BLaER1 treated with 17β-estradiol and CSF1 and Interleukin-3, amounts not matched to agents 10 nM and 100 nM (cell line): ENCODE measurements around the gene DNPEP.

Experiments used
- H3K27ac ChIP-seq, 11 experiments: shearing (Covaris generic); formaldehyde crosslinking; 2 replicates each; pipeline ENCODE4 v1.8.1; 2022
- H3K27me3 ChIP-seq, 11 experiments: shearing (Covaris generic); formaldehyde crosslinking; 2 replicates each; pipeline ENCODE4 v1.8.1; 2022
- H3K36me3 ChIP-seq, 11 experiments: shearing (Covaris generic); formaldehyde crosslinking; 2 replicates each; pipeline ENCODE4 v1.8.1; 2022
- H3K4me1 ChIP-seq, 10 experiments: shearing (Covaris generic); formaldehyde crosslinking; 2 replicates each; pipeline ENCODE4 v1.8.1; 2022
- H3K4me2 ChIP-seq, 11 experiments: shearing (Covaris generic); formaldehyde crosslinking; 2 replicates each; pipeline ENCODE4 v1.8.1; 2022
- H3K4me3 ChIP-seq, 10 experiments: shearing (Covaris generic); formaldehyde crosslinking; 2 replicates each; pipeline ENCODE4 v1.8.1; 2022
- H3K9ac ChIP-seq, 11 experiments: shearing (Covaris generic); formaldehyde crosslinking; 2 replicates each; pipeline ENCODE4 v1.8.1; 2022
- H3K9me3 ChIP-seq, 11 experiments: shearing (Covaris generic); formaldehyde crosslinking; replicated peaks in 1 of 11; 2 replicates each; pipeline ENCODE4 v1.8.1; 2022
- H4K20me1 ChIP-seq, 11 experiments: shearing (Covaris generic); formaldehyde crosslinking; 2 replicates each; pipeline ENCODE4 v1.8.1; 2022
- Cebpa-rat ChIP-seq, 11 experiments: shearing (Covaris generic); IDR thresholded peaks; 2 replicates each; pipeline ENCODE4 v1.8.1; 2022

The DNPEP gene

GRCh38 chr2:219387306-219388120 is at the start of gene DNPEP:
Gene DNPEP, minus strand, starts transcription at chr2:219387912. Its CDS starts 118 bp downstream, at chr2:219387794.
- Histone ChIP-seq H3K36me3 (peaks cover 40 to 44% (median 41%) of the 10 kb centered on the region in 11 experiments), H3K9me3 (peaks cover 0 to 11% (median 8%) of the 10 kb centered on the region in 11 experiments; a peak in 7 of 22 replicates), H4K20me1 (peaks cover 0 to 48% (median 36%) of the 10 kb centered on the region in 11 experiments; a peak in 15 of 22 replicates), H3K4me3 (peak within 1 kb of the TSS; percentile 76 to 90 (median 85)), H3K9ac (peak within 1 kb of the TSS; percentile 83 to 96 (median 91)), H3K4me2 (peak within 1 kb of the TSS; percentile 90 to 100 (median 95)), H3K27ac (peak within 1 kb of the TSS; percentile 77 to 95 (median 90)), H3K4me1 (peaks cover 16 to 32% (median 20%) of the 10 kb centered on the region in 10 experiments), H3K27me3 (no peaks in the 10 kb centered on the region)
- no peak for TF ChIP-seq Cebpa-rat (IDR thresholded peaks at IDR 0.05)

- Histone ChIP-seq H3K4me3 (no peak overlapping the region), H3K27me3 (peaks cover 30 to 45% (median 34%) of the 10 kb centered on the region in 11 experiments), H3K36me3 (no peaks in the 10 kb centered on the region), H3K27ac (no peak overlapping the region), H3K9me3 (no peaks in the 10 kb centered on the region), H3K4me2 (peak overlapping the region in 7 of 11 experiments; percentile 10 to 66 (median 52); a peak in 10 of 22 replicates), H3K9ac (no peak overlapping the region), H4K20me1 (peaks cover 0 to 14% (median 0%) of the 10 kb centered on the region in 11 experiments; a peak in 3 of 22 replicates), H3K4me1 (peaks cover 0 to 21% (median 13%) of the 10 kb centered on the region in 10 experiments; a peak in 15 of 20 replicates)
- TF ChIP-seq Cebpa-rat (IDR thresholded peaks at IDR 0.05) = no peak
Measured at GRCh38 chr2:219437141-219437540, 49.4 kb upstream of the DNPEP start.

- H3K36me3 ChIP-seq = no peaks in the 10 kb centered on the region
- peaks cover 0 to 14% (median 0%) of the 10 kb centered on the region in 11 experiments; a peak in 3 of 22 replicates for H4K20me1 ChIP-seq
- no peak overlapping the region for H3K27ac ChIP-seq
Measured at GRCh38 chr2:219436491-219436890, 48.8 kb upstream of the DNPEP start.

GRCh38 chr2:219435701-219436100 is 48.0 kb upstream of the DNPEP start:
- Histone ChIP-seq H3K4me2 (0 out of 22 replicates have a peak overlapping the region, but pooled peaks of 1 of the 11 experiments have one; percentile 66), H4K20me1 (peaks cover 0 to 14% (median 0%) of the 10 kb centered on the region in 11 experiments; a peak in 3 of 22 replicates), H3K4me3 (no peak overlapping the region), H3K4me1 (peaks cover 0 to 19% (median 10%) of the 10 kb centered on the region in 10 experiments; a peak in 13 of 20 replicates), H3K9me3 (no peaks in the 10 kb centered on the region), H3K36me3 (no peaks in the 10 kb centered on the region), H3K27ac (no peak overlapping the region), H3K9ac (no peak overlapping the region), H3K27me3 (peaks cover 28 to 45% (median 32%) of the 10 kb centered on the region in 11 experiments)
- TF ChIP-seq Cebpa-rat (IDR thresholded peaks at IDR 0.05) = no peak

More at GRCh38 chr2:219436491-219436890, 48.8 kb upstream of the DNPEP start:
- no peaks in the 10 kb centered on the region for H3K9me3 ChIP-seq
- peaks cover 30 to 45% (median 34%) of the 10 kb centered on the region in 11 experiments for H3K27me3 ChIP-seq
- peak overlapping the region in 8 of 11 experiments; percentile 10 to 66 (median 48); a peak in 13 of 22 replicates for H3K4me2 ChIP-seq
- H3K4me1 ChIP-seq = peaks cover 0 to 20% (median 11%) of the 10 kb centered on the region in 10 experiments; a peak in 15 of 20 replicates
- H3K9ac ChIP-seq = no peak overlapping the region
- no peak for TF ChIP-seq Cebpa-rat (IDR thresholded peaks at IDR 0.05)
- H3K4me3 ChIP-seq = no peak overlapping the region

- Histone ChIP-seq H3K4me2 (no peak within 1 kb of the TSS), H3K36me3 (no peaks in the 10 kb centered on the region), H3K4me3 (no peak within 1 kb of the TSS), H3K27ac (no peak within 1 kb of the TSS), H3K9me3 (no peaks in the 10 kb centered on the region), H4K20me1 (peaks cover 0 to 14% (median 0%) of the 10 kb centered on the region in 11 experiments; a peak in 3 of 22 replicates), H3K9ac (no peak within 1 kb of the TSS), H3K27me3 (peaks cover 28 to 45% (median 32%) of the 10 kb centered on the region in 11 experiments), H3K4me1 (peaks cover 0 to 19% (median 10%) of the 10 kb centered on the region in 10 experiments; a peak in 13 of 20 replicates)
- no peak for TF ChIP-seq Cebpa-rat (IDR thresholded peaks at IDR 0.05)
Measured at GRCh38 chr2:219434718-219435525, 47.2 kb upstream of the DNPEP start, which contains the start of gene SPEG. Gene SPEG, plus strand, starts transcription at chr2:219434843. Its CDS starts 135 bp downstream, at chr2:219434978.

DNA sequence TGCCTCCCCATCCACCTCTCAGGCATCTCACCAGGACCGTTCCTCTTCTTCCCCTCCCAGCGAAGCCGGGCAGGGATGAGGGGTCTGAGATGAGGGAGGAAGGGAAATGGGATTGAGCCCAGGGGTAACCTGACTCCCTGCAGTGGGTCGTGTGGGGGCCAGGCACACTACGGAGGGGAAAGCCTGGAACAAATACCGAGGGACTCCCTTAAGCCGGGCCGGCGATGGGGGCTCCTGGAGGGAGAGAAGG is 46.7 kb upstream of the DNPEP start:
- Histone ChIP-seq H3K36me3 (no peaks in the 10 kb centered on the region), H4K20me1 (peaks cover 0 to 14% (median 0%) of the 10 kb centered on the region in 11 experiments; a peak in 3 of 22 replicates), H3K4me3 (no peak overlapping the region), H3K27ac (no peak overlapping the region), H3K9me3 (no peaks in the 10 kb centered on the region), H3K27me3 (peaks cover 28 to 45% (median 32%) of the 10 kb centered on the region in 11 experiments), H3K4me2 (no peak overlapping the region), H3K9ac (no peak overlapping the region), H3K4me1 (peaks cover 0 to 19% (median 10%) of the 10 kb centered on the region in 10 experiments; a peak in 13 of 20 replicates)
- TF ChIP-seq Cebpa-rat (IDR thresholded peaks at IDR 0.05) = no peak

- Histone ChIP-seq H3K9ac (no peak overlapping the region), H3K4me2 (no peak overlapping the region)
- TF ChIP-seq Cebpa-rat (IDR thresholded peaks at IDR 0.05) = no peak
Measured at GRCh38 chr2:219433666-219434467, 46.2 kb upstream of the DNPEP start.

More at GRCh38 chr2:219433666-219434467, 46.2 kb upstream of the DNPEP start:
- Histone ChIP-seq H3K27ac (no peak overlapping the region), H3K4me1 (peaks cover 0 to 19% (median 10%) of the 10 kb centered on the region in 10 experiments; a peak in 13 of 20 replicates), H3K27me3 (peaks cover 28 to 45% (median 32%) of the 10 kb centered on the region in 11 experiments), H3K4me3 (no peak overlapping the region), H3K36me3 (no peaks in the 10 kb centered on the region), H4K20me1 (peaks cover 0 to 14% (median 0%) of the 10 kb centered on the region in 11 experiments; a peak in 2 of 22 replicates), H3K9me3 (no peaks in the 10 kb centered on the region)
